Measurements from ENCODE around the gene ADGRA3. TPM values are rescaled to one million over a fixed set of nuclear protein-coding genes. Genes with fewer than 3 reads are reported as not detected.

ADGRA3 gene
- total RNA-seq, 4 donors from 2014 or later: 10.4 to 32.2 (median 19.8) TPM

DNA sequence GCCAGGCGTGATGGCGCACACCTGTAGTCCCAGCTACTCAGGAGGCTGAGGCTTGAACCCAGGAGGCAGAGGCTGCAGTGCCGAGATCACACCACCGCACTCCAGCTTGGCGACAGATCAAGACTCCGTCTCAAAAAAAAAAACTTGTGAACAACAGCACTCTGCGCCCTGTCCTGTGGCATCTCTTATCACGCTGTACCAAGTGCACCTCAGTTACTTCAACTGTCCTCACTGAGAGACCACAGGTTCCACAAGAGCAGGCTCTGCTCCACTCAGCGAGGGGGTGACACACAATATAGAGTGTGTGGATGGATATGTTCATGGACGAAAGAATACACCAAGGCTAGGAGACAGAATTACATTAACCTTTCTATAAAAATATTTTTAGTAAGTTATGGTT lies 49.3 kb downstream of the ADGRA3 start:
- no peaks in the 10 kb centered on the region for H3K36me3 ChIP-seq
- DNase-seq (ENCODE audit: low spot score in 2 of 2): no peak
- WGBS: 93% methylated on average over 10 of the region's 10 CpGs
- TF ChIP-seq EP300 (IDR thresholded peaks at IDR 0.05) (no peak), POLR2AphosphoS5 (IDR thresholded peaks at IDR 0.05) (no peak), POLR2A (IDR thresholded peaks at IDR 0.05) (no peak)
- TF ChIP-seq, protein P1, sequence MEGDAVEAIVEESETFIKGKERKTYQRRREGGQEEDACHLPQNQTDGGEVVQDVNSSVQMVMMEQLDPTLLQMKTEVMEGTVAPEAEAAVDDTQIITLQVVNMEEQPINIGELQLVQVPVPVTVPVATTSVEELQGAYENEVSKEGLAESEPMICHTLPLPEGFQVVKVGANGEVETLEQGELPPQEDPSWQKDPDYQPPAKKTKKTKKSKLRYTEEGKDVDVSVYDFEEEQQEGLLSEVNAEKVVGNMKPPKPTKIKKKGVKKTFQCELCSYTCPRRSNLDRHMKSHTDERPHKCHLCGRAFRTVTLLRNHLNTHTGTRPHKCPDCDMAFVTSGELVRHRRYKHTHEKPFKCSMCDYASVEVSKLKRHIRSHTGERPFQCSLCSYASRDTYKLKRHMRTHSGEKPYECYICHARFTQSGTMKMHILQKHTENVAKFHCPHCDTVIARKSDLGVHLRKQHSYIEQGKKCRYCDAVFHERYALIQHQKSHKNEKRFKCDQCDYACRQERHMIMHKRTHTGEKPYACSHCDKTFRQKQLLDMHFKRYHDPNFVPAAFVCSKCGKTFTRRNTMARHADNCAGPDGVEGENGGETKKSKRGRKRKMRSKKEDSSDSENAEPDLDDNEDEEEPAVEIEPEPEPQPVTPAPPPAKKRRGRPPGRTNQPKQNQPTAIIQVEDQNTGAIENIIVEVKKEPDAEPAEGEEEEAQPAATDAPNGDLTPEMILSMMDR (IDR thresholded peaks at IDR 0.05): no peak
- no peaks in the 10 kb centered on the region for H3K27me3 ChIP-seq
- no peak overlapping the region for H3K4me3 ChIP-seq
- H3K9me3 ChIP-seq: no peaks in the 10 kb centered on the region
- H3K27ac ChIP-seq: no peak overlapping the region
- no peaks in the 10 kb centered on the region for H3K4me1 ChIP-seq

DNA sequence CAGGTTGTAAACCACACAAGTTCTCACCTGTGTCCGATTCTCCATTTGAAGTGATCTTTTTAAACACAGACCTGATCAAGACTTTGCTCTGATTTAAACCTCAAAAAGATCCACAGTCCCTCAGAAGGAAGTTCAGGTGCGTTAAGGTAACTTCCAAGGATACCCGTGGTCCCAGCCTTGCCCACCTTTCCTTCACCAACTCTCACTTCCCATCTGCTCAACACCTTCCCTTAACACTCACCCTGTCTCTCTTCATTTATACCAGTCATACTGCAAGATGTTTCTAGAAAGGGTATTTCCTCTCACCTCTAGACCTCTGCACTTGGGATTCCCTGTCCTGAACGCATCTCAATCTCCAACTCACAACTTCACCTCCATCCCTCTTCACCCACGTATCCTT lies 49.9 kb downstream of the ADGRA3 start:
- Histone ChIP-seq H3K27ac (no peak overlapping the region), H3K36me3 (no peaks in the 10 kb centered on the region), H3K27me3 (no peaks in the 10 kb centered on the region), H3K9me3 (no peaks in the 10 kb centered on the region), H3K4me3 (no peak overlapping the region), H3K4me1 (no peaks in the 10 kb centered on the region)
- DNase-seq (ENCODE audit: low spot score in 2 of 2): no peak
- WGBS: 93% methylated on average over 5 of the region's 5 CpGs
- TF ChIP-seq EP300 (IDR thresholded peaks at IDR 0.05) (no peak), POLR2AphosphoS5 (IDR thresholded peaks at IDR 0.05) (no peak), POLR2A (IDR thresholded peaks at IDR 0.05) (no peak)
- TF ChIP-seq, protein P1 (IDR thresholded peaks at IDR 0.05): no peak

GRCh38 chr4:22465349-22465748 lies 50.5 kb downstream of the ADGRA3 start:
- 94% methylated on average over 4 of the region's 4 CpGs for WGBS
- DNase-seq (ENCODE audit: low spot score in 2 of 2): no peak
- Histone ChIP-seq H3K4me1 (no peaks in the 10 kb centered on the region), H3K27me3 (no peaks in the 10 kb centered on the region), H3K27ac (no peak overlapping the region), H3K36me3 (no peaks in the 10 kb centered on the region), H3K4me3 (no peak overlapping the region), H3K9me3 (no peaks in the 10 kb centered on the region)
- no peak for TF ChIP-seq POLR2AphosphoS5 (IDR thresholded peaks at IDR 0.05)
- TF ChIP-seq POLR2A (IDR thresholded peaks at IDR 0.05): no peak
- TF ChIP-seq EP300 (IDR thresholded peaks at IDR 0.05): no peak
- TF ChIP-seq, protein P1 (IDR thresholded peaks at IDR 0.05): no peak

DNA sequence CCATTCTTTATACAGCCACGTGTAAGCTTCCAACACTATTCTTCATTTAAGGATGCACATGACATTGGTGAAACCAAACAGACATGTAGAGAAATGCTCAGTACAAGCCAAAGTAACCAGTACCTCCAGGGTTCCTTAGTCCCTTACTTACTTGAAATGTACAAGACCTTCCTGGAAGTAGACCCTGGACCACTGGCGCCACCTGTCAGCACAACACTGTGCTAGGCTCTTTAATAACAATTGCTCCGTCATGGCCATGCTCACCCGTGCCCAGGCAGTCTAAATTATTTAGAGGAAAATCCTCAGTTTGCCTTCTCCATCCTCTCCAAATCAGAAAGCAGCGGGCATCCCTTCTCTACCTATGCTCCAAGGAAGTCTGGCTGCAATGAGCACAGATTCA lies 52.7 kb downstream of the ADGRA3 start:
- WGBS: 93% methylated on average over 5 of the region's 5 CpGs
- no peak for DNase-seq (ENCODE audit: low spot score in 2 of 2)
- TF ChIP-seq EP300 (IDR thresholded peaks at IDR 0.05): no peak
- TF ChIP-seq, protein P1 (IDR thresholded peaks at IDR 0.05): no peak
- TF ChIP-seq POLR2AphosphoS5 (IDR thresholded peaks at IDR 0.05): no peak
- no peak for TF ChIP-seq POLR2A (IDR thresholded peaks at IDR 0.05)
- H3K4me3 ChIP-seq: no peak overlapping the region
- H3K9me3 ChIP-seq: no peaks in the 10 kb centered on the region
- H3K27me3 ChIP-seq: no peaks in the 10 kb centered on the region
- H3K4me1 ChIP-seq: no peaks in the 10 kb centered on the region
- no peaks in the 10 kb centered on the region for H3K36me3 ChIP-seq
- H3K27ac ChIP-seq: no peak overlapping the region

GRCh38 chr4:22462688-22463087 lies 53.2 kb downstream of the ADGRA3 start:
- H3K9me3 ChIP-seq: no peaks in the 10 kb centered on the region
- TF ChIP-seq EP300 (IDR thresholded peaks at IDR 0.05) (no peak), POLR2AphosphoS5 (IDR thresholded peaks at IDR 0.05) (no peak)
- TF ChIP-seq, protein P1 (IDR thresholded peaks at IDR 0.05): no peak
- no peaks in the 10 kb centered on the region for H3K27me3 ChIP-seq
- WGBS: 97% methylated on average over 3 of the region's 3 CpGs
- H3K27ac ChIP-seq: no peak overlapping the region
- no peak for DNase-seq (ENCODE audit: low spot score in 2 of 2)
- no peak overlapping the region for H3K4me3 ChIP-seq
- H3K36me3 ChIP-seq: no peaks in the 10 kb centered on the region
- H3K4me1 ChIP-seq: no peaks in the 10 kb centered on the region
